DMS79 (cell line): ENCODE measurements around the gene TBC1D14.
"Not testable (repeated sequence)": the region's sequence is repeated elsewhere in the genome, so short reads cannot be mapped to it uniquely, and the experiment has no call there.

Source experiments
- DNase-seq: peaks from one replicate; lab custom pipeline; 2025; lab: John Stamatoyannopoulos, UW

The TBC1D14 gene

DNA sequence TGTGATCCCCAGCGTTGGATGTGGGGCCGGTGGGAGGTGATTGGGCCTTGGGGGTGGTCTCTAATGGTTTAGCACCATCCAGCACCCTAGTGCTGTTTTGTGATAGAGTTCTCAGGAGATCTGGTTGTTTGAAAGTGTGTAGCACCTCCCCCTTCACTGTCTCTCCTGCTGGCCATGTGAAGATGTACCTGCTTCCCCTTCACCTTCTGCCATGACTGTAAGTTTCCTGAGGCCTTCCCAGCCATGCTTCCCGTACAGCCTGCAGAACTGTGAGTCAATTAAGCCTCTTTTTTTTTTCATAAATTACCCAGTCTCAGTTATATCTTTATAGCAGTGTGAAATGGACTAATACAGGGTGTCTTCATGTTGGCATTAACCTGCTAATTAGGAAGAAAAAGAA lies 19.3 kb upstream of the TBC1D14 start:
- no peak for DNase-seq

DNA sequence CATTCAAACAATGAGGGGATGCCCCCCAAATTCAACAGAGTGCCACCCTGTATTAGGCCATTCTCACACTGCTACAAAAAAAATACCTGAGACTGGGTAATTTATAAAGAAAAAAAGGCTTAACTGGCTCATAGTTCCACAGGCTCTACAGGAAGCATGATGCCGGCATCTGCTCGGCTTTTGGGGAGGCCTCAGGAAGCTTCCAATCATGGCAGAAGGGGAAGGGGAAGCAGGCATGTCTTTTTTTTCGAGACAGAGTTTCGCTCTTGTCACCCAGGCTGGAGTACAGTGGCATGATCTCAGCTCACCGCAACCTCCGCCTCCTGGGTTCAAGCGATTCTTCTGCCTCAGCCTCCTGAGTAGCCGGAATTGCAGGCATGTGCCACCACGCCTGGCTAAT lies 18.7 kb upstream of the TBC1D14 start:
- not testable (repeated sequence) for DNase-seq

DNA sequence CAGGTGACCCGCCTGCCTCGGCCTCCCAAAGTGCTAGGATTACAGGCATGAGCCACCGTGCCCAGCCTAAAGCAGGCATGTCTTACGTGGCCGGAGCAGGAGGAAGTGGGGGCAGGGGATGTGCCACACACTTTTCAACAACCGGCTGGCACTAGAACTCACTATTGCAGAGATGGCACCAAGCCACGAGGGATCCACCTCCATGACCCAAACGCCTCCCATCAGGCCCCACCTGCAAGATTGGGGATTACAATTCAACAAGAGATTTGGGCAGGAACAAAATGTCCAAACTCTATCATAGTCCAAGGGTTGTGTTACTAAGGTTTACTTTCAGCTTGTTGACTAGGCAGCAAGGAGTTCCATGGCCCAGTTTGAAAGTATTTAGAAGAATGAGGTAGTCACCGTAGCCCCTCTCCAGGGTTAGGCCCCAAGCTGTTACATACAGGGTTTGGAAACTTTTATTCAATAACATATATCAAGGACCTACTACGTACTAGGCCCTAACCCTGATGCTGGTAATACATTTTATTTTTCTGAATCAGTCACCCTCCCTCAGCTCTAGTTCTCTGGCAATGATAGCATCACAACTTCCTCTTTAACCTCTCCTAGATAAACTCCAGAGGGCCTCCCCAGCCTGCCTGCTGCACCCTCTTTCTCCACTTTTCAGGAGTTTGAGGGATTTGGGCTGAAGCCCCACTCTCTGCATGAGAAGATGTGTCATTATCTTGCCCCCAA lies 18.0 kb upstream of the TBC1D14 start:
- no peak for DNase-seq

DNA sequence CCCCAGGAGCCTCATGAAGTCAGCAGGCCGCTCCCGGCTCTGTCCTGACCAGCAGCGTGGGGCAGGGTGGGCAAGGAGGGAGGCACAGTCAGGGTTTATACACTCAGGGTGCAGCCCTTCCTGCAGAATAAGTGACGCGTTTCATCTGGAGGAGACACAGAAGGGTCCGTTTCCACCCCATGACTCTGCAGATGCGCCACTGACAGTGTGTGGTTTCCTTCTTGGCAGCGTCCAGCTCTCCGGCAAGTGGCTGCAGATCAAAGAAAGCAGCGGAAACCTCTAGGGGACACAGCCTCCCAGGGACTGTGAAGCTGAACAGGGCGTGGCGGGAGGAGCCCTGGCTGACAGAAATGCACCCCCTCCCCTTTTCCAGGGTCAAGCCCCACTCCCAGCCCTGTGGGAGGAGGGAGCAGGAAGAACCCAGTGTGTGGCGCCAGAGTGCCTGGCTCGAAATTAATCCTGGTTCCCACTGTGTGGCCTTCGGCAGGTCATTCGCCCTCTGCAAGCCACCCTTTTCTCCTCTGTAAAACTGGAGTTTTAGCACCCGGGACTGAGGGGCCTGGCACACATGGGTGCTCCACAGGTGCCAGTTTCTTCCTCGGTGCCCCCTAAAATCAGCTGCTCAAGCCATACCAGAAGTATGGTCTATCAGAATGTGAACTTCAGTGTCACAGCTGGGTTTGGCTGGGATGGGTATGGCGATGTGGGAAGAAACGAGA lies 17.3 kb upstream of the TBC1D14 start:
- DNase-seq: peak; percentile 16

DNA sequence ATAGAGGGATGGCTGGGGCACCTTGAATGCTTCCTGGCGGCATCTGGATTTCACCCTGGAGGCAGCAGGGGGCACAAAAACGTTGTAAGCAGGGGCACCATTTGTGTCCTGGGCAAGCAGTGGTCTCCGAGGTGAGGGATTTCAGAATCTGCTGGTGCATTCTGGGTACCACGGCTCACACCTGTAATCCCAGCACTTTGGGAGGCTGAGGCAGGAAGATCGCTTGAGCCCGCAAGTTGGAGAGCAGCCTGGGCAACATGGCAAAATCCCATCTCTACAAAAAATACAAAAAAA lies 16.8 kb upstream of the TBC1D14 start:
- DNase-seq: no peak

DNA sequence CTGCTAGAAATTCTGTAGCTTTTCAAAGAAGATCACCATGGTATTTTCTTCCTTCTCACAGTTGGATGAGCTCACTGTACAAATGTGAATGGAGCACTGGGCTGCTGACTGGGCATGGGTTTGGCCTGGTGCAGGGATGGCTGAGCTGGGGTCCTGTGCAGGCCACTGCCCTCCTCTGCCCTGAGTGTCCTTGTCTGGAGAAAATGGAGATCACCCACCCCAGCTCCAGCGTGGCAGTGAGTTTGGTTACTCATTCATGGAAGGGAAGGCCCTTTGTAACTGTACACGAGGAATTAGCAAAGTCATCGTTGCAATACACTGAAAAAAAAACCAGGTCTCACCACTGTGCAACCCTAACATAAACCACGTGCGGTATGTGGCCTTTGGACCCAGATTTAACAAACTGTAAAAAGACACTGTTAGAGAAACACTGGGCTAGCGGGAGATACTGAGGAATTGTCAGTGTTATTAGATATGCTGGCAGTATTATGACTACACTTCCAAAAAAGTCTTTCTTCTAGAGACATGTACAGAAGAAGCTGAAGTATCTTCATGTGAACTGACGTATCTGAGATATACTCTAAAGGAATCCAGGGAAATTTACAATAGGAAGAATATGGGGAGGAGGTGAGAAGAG lies 16.1 kb upstream of the TBC1D14 start:
- no peak for DNase-seq

DNA sequence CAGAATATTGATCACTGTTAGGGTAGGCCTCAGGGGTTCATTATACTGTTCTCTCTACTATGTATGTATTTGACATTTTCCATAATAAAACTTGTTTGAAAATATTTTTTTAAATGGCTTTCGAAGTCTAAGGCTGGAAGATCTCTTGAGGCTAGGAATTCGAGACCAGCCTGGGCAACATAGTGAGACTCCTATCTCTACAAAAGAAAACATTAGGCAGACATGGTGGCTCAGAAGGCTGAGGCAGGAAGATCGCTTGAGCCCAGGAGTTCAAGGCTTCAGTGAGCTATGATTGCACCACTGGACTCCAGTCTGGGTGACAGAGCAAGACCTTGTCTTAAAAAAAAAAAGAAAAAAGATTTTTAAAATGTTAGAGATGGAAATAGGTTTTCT lies 15.5 kb upstream of the TBC1D14 start:
- no peak for DNase-seq

DNA sequence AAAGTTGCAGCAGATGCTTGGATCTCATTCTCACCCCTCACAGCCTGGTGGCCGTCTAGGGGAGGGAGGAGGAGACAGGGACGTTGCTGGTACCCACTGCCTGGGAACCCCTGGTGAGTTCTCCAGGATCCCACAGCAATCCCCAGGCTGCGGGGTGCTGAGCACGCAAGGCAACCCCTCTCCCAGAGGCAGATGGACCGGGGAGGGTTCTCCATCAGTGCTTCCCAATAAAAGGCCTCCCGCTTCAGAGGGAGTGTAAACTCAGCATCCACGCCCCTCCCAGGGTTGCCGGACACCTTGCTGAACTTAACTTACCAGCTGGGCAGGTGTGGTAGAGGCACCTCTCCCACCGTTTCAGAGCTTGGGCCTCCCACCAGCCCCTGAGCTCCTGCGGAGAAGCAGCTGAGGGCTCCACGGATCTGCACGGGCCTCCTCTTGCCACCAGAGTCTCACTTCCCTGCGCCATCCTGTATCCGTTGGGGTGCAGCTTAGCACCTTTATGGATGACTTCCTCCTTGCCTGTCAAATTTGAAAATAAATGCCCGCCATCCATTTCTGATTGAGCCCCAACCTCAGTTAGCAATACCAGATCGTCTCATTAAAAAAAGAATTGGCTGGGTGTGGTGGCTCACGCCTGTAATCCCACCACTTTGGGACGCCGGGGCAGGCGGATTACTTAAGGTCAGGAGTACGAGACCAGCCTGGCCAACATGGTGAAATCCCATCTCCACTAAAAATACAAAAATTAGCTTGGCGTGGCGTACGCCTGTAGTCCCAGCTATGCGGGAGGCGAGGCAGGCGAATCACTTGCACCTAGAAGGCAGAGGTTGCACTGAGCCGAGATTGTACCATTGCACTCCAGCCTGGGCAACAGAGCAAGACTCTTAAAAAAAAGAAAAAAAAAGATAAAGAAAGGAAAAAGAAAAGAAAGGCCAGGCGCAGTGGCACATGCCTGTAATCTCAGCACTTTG lies 14.8 kb upstream of the TBC1D14 start:
- DNase-seq: no peak

DNA sequence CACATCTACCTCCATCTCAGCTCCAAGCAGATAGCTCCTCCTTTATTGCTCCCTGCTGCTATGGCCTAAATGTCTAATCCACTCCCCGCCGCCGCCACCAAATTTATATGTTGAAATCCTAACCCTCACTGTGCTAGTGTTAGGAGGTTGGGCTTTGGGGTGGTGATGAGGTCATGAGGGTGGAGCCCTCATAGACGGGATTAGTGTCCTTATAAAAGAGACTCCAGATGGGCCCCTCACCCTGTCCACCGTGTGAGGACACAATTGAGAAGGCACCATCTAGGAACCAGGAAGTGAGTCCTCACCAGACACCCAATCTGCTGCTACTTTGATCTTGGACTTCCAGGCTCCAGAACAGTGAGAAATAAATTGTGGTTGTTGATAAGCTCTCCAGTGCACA lies 13.6 kb upstream of the TBC1D14 start:
- DNase-seq: no peak

DNA sequence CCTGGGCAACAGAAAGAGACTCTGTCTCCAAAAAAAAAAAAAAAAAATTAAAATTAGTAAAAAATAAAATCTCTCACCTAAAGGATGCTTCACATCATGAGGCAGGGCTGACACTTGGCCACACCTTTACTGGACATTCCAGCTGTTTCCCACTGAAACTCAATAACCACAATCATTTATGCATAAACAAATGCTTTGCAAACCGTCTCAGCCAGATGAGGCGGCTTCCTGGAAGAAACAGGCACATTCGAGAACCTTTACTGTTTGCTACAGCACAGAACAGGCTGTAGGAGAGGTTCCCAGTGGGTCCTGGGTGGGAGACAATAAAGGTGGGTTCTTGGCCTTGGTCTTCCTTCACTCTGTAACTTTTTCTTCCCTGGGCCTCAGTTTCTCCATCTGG lies 10.9 kb upstream of the TBC1D14 start:
- DNase-seq: no peak

DNA sequence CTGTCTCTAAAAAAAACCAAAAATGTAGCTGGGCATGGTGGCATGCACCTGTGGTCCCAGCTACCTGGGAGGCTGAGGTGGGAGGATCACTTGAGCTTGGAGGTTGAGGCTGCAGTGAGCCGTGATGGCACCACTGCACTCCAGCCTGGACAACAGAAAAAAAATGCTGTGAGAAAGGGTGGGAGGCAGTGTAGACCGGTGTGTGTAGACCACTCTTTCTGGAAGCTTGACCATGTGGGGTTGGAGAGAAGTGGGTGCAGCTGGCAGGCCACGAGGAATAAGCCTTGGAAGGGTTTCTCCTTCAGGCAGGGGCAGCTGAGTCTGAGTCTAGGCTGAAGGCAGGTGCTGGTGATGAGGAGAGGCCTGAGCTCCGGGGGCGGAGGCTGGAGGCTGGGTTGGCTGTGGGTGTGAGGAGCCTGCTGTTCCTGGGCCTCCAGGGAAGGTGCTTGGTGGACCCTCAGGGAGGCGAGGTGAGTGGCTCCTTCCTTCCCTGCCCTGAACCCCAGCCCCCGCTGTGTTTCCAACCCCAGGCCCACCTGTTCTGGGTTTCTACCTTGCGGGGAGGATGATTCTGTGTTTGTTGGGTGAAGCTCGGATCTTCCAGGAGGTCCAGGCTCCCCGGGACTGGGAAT lies 9.3 kb upstream of the TBC1D14 start:
- no peak for DNase-seq

DNA sequence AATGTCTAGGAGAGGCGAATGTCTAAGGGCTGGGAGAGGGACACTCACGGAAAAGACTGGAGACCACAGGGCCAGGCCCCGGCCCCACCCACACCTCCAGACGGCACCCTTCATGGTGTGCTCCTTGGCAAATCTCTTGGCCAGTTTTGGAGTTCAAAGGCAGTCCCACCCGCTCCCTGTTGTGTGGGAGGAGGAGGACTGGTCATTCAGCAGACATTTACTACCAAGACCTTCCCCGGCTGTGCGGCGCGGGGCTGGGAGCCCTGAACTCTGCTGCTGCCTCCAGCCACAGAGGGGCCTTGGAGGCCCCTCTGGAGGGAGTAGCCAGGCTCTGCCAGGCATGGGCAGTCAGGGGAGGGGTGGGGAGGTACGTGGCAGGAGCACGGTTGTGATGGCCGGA lies 8.7 kb upstream of the TBC1D14 start:
- DNase-seq: no peak

DNA sequence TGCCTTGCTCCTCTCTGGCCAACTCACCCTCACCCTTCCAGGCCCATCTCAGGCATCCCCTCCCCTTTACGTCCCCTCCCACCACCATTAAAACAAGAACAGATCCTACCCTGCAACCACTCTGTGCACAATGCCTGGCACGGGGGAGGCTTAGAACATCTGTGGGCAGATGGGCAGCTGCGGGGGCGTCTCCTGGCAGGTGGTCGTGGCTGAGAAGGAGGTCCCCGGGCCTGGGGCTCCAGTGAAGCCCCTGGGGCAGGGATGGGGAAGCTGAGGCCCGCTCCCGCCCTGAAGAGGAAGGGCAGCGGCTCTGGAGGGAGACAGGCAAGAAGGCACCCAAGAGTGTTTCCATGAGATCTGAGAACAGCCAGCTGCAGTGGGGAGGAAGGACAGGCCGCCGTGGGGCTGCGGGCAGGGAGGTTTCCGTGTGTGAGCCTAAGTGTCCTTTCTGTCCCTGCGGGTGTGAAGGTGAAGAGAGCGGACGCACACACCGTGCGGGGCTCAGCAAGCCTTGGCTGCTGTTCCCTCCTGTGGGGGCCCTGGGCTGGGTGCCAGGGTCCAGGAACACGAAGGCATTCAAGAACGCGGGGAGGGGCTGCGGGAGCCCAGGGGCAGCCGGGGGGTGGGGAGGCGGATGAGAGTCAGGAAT lies 7.8 kb upstream of the TBC1D14 start:
- DNase-seq: no peak

DNA sequence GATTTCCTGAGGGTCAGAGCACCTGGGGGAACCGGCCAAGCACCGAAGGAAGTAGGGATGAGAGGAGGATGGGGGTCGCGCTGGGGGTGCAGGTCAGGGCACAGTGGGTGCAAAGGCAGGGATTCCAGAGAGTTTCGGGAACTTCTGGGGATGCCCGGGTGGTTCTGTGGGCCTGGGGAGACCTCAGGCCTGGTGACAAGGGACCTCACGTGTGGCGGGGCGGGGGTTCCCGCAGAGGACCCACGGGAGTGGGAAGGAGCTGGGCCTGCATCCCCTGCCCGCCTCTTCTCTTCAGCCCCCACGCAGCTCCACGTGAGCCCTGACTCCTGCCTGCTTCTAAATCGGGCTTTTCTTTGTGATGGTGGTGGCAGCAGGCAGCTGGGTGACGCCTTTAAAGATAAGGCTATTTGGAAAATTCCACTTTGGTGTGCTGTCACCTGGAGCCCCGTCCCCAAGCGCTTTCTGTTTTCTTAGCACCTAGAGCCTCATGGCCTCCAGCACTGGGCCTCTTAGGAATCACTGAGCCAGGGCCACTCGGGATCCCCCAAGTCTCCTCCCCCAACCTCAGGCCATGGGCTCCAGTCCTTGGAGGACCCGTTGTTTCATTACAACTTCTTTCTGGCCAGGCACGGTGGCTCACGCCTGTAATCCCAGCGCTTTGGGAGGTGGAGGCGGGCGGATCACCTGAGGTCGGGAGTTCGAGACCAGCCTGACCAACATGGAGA lies 7.1 kb upstream of the TBC1D14 start:
- no peak for DNase-seq

DNA sequence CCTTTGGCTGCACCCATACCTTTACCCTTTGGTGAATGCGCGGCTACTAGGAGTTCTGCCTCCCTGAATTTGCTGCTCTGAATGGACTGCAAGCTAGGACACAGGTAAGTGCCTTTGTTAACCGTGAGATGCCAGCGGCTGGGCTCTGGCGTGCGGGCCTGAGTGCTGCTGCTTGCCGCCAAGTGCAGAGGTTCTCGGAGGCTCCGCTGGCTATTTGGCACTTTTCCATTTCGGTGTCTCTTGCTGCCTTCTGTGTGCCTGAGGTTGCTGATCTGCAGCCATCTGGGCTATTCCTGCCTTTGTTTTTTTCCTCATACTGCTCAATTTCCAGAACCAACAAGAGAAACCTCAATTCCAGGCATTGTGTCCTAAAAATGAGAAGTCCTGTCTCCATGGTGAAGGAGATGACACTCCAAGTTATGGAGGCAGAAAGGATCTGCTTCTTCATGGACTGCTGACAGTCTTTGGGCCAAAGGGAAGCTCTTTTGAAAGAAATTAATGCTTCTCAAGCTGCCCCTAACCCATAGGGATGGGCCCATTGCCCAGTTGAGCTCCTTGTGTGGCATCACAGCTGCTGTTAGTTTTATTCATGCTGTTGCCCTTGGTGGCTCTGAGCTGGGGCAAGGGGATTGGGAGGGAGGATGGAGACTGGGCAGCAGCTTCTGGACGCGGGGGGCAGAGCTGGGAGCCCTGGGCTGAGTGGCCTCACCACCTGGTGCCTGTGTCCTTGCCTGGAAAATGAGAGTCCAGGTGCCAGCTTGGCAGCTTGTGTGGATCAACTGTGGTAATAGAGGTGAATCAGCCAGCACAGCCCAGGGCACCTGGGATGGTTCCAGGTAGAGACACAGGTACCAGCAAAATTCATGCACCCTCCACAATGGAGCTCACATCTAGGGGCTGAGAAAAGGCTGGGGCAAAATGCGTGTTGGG lies 3.8 kb upstream of the TBC1D14 start:
- DNase-seq: peak; percentile 29

DNA sequence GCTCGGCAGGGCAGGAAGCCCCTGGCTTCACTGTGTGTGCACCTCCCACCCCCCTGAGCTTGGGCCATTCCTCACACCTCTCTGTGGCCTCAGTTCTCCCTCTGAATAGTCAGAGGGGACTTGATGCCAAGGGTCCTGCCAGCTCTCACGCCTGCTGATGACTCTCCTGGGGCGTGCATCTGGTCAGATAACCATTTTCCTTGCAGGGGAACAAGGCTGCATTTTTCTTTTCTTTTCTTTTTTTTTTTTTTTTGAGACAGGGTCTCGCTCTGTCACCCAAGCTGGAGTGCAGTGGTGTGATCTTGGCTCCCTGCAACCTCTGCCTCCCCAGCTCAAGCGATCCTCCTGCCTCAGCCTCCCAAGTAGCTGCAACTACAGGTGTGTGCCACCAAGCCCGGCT lies 3.1 kb upstream of the TBC1D14 start:
- not testable (repeated sequence) for DNase-seq

DNA sequence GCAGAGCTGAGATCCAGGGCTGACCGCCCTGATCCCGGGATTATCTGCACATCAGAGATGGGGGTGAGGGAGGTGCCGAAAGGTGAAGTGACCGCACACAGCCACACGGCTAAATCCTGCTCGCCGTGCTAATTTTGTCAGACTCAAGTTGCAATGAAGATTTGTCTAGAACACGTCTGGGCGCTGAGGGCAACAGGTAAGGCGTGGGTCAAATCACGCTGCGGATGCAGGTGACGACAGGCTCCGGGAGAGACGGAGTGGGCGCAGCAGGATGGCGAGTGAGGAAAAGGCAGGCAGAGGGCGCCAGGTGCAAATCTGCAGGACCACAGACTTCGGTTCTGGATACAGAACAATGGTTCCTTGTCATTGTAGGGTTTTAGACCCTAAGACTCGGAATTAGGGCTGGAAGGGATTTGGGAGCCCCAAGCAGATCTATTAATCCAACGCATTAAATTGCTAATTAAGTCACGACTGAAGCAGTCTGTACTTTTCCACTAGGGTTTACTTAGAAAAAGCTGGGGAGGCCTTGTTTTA lies 1.9 kb upstream of the TBC1D14 start:
- no peak for DNase-seq

DNA sequence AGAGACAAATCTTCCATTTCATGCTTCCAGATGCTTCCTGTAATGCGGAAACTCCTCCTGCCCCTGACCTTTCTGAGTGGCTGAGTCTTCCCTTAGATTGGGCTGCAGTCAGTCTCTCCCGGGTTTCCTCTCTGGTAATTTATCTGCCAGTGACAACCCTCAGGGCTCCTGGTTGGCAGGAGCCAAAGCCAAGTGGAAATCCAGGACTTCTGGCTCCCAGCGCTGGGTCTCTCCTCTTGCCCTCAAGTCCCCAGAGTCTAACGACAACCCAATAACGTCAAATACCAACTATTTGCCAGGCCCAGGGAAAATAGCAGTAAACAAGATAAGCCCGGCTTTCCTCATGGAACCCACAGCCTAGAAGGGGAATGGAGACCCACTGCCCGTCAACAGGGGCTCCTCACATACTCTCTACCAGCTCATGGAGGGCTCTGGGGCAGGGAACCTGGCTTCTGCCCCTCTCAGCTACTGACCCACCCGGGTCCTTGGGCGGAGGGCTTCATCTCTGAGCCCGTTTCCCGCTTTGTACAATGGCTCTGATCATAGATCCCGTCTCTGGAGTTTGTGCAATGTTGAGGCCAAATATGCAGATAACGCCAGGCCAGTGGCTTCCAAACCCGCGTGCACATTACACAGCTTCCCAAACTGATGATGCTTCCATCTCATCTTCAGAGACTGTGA lies 1.1 kb upstream of the TBC1D14 start:
- no peak for DNase-seq

DNA sequence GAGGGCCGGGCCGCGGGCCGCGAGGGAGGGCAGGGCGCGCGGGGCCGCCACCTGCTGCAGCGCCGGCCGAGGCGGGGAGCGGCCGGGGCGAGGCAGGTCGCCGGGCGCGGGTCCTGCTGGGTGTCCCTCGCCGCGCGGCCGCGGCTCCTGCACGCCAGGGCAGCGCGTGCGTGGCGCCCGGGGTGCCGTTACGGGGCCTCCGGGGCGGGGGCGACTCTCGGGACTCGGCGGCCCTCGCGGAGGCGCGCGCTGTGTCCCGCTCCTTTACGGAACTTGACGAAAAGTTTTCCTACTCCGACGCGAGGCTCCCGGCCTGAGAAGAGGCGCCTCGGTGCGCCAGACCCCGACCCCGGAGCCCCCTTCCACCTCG lies 329 bp downstream of the TBC1D14 start:
- DNase-seq: no peak
